Omental fat pad (tissue), 4 donors: ENCODE measurements around the gene CDIP1. TPM values are rescaled to one million over a fixed set of nuclear protein-coding genes. Genes with fewer than 3 reads are reported as not detected.

Experiments
- ATAC-seq: fragments of 150-250 bp; one replicate; pipeline ENCODE4 v1.9.1; 2016; ENCODE audit warnings: mild to moderate bottlenecking, moderate library complexity; ENCODE audit not compliant: low FRiP score
- DNase-seq: peaks from one replicate; pipeline ENCODE4 v3.0.0-alpha.2; 2019; ENCODE audit warnings: low spot score
- CTCF ChIP-seq, 3 donors: fragments of 450-650 bp; IDR thresholded peaks; one replicate each; pipeline ENCODE4 v1.5.1; 2016 to 2017; ENCODE audit warnings: antibody characterized with exemption in 3 of 3, mild to moderate bottlenecking in 3 of 3, moderate library complexity in 2 of 3
- total RNA-seq, 4 donors: library from RNA; depleted of rRNA; stranded (reverse); fragments of >200 nt; gene quantifications; one replicate each; pipeline ENCODE4 v1.1.0, GENCODE V29; 2016

CDIP1 gene
- total RNA-seq, 4 donors from 2014 or later, result 12.7 to 18.8 (median 14.2) TPM

- DNase-seq (no peak), ATAC-seq (no peak)
- no peak for TF ChIP-seq CTCF (IDR thresholded peaks at IDR 0.05)
These were observed 22.9 kb downstream of the CDIP1 start for GRCh38 chr16:4515611-4516233.

GRCh38 chr16:4514606-4515005 is 24.0 kb downstream of the CDIP1 start:
- ATAC-seq, result no peak
- no peak for TF ChIP-seq CTCF (IDR thresholded peaks at IDR 0.05)
- DNase-seq, result no peak

- ATAC-seq, result no peak
- no peak for DNase-seq
- TF ChIP-seq CTCF (IDR thresholded peaks at IDR 0.05), result no peak
These were observed 24.7 kb downstream of the CDIP1 start for GRCh38 chr16:4513881-4514280.

GRCh38 chr16:4513086-4513860 is 25.3 kb downstream of the CDIP1 start:
- TF ChIP-seq CTCF (IDR thresholded peaks at IDR 0.05), result no peak
- ATAC-seq (no peak), DNase-seq (no peak)

GRCh38 chr16:4512473-4512872 is 26.1 kb downstream of the CDIP1 start:
- ATAC-seq (no peak), DNase-seq (no peak)
- TF ChIP-seq CTCF (IDR thresholded peaks at IDR 0.05), result no peak

- DNase-seq (no peak), ATAC-seq (no peak)
- no peak for TF ChIP-seq CTCF (IDR thresholded peaks at IDR 0.05)
These were observed 27.0 kb downstream of the CDIP1 start for GRCh38 chr16:4511441-4512082.
